Measurements from ENCODE around the gene MRPL36.
A peak's percentile ranks its signal among the peaks of the same experiment; 100 is the strongest.
"Not testable (repeated sequence)": the region's sequence is repeated elsewhere in the genome, so short reads cannot be mapped to it uniquely, and the experiment has no call there.

MRPL36 gene

GRCh38 chr5:1814183-1815020, 14.8 kb upstream of the MRPL36 start:
- no peak for DNase-seq

GRCh38 chr5:1810581-1811101, 11.0 kb upstream of the MRPL36 start:
- DNase-seq: no peak

- no peak for DNase-seq
Observed at GRCh38 chr5:1809416-1810035, 9.9 kb upstream of the MRPL36 start.

- peak; percentile 17 for DNase-seq
Observed at GRCh38 chr5:1808439-1808838, 8.8 kb upstream of the MRPL36 start.

- DNase-seq: peak; percentile 83
Observed at GRCh38 chr5:1807451-1808185, 8.0 kb upstream of the MRPL36 start.

- DNase-seq: no peak
Observed at GRCh38 chr5:1806974-1807373, 7.3 kb upstream of the MRPL36 start.

- DNase-seq: no peak
Observed at GRCh38 chr5:1806199-1806598, 6.6 kb upstream of the MRPL36 start.

- DNase-seq: no peak
Observed at GRCh38 chr5:1805736-1806135, 6.1 kb upstream of the MRPL36 start.

GRCh38 chr5:1805326-1805725, 5.7 kb upstream of the MRPL36 start:
- no peak for DNase-seq

- no peak for DNase-seq
Observed at GRCh38 chr5:1804001-1804690, 4.5 kb upstream of the MRPL36 start.

- no peak for DNase-seq
Observed at GRCh38 chr5:1803192-1803591, 3.6 kb upstream of the MRPL36 start.

GRCh38 chr5:1801967-1802295, 2.3 kb upstream of the MRPL36 start:
- no peak for DNase-seq

- peak; percentile 70 for DNase-seq
Observed at GRCh38 chr5:1801222-1801966, 1.8 kb upstream of the MRPL36 start, which contains the start of gene NDUFS6. Gene NDUFS6, plus strand, starts transcription at chr5:1801407. Its CDS starts 11 bp downstream, at chr5:1801418.

GRCh38 chr5:1800472-1801221, 1.0 kb upstream of the MRPL36 start:
- peak; percentile 32 for DNase-seq

GRCh38 chr5:1799110-1799601, 481 bp downstream of the MRPL36 start:
- DNase-seq: peak; percentile 15

GRCh38 chr5:1798589-1798988, 1.0 kb downstream of the MRPL36 start:
- not testable (repeated sequence) for DNase-seq

GRCh38 chr5:1797855-1798254, 1.8 kb downstream of the MRPL36 start:
- DNase-seq: no peak

- DNase-seq: no peak
Observed at GRCh38 chr5:1797103-1797800, 2.4 kb downstream of the MRPL36 start.

- no peak for DNase-seq
Observed at GRCh38 chr5:1796371-1797102, 3.1 kb downstream of the MRPL36 start.

GRCh38 chr5:1795931-1796330, 3.7 kb downstream of the MRPL36 start:
- DNase-seq: no peak
